ENCODE data around the gene TMEM209.
"Not testable (repeated sequence)": the region's sequence is repeated elsewhere in the genome, so short reads cannot be mapped to it uniquely, and the experiment has no call there.

TMEM209 gene

GRCh38 chr7:130232209-130232608 lies 27.0 kb upstream of the TMEM209 start:
- H3K4me1 ChIP-seq (ENCODE audit: control insufficient read depth, insufficient read depth, low read length) = peaks cover 9% of the 10 kb centered on the region
- H3K27ac ChIP-seq (ENCODE audit: insufficient read depth, low read depth, low read length, poor library complexity, severe bottlenecking) = no peak overlapping the region
- no peaks in the 10 kb centered on the region for H3K27me3 ChIP-seq (ENCODE audit: control insufficient read depth, insufficient read depth, low read length, poor library complexity, severe bottlenecking)
- no peaks in the 10 kb centered on the region for H3K36me3 ChIP-seq (ENCODE audit: control insufficient read depth, insufficient read depth, low read length)
- no peaks in the 10 kb centered on the region for H3K9me3 ChIP-seq (ENCODE audit: control insufficient read depth, low read length)
- H3K4me3 ChIP-seq (ENCODE audit: insufficient read depth, low read depth, low read length) = no peak overlapping the region
- WGBS, 2 experiments = 96 to 100% methylated on average over 2 of the region's 2 CpGs

GRCh38 chr7:130231792-130232191 lies 26.6 kb upstream of the TMEM209 start:
- H3K36me3 ChIP-seq (ENCODE audit: control insufficient read depth, insufficient read depth, low read length) = no peaks in the 10 kb centered on the region
- H3K27me3 ChIP-seq (ENCODE audit: control insufficient read depth, insufficient read depth, low read length, poor library complexity, severe bottlenecking) = no peaks in the 10 kb centered on the region
- 86 to 90% methylated on average over 6 of the region's 6 CpGs for WGBS, 2 experiments
- H3K4me3 ChIP-seq (ENCODE audit: insufficient read depth, low read depth, low read length) = no peak overlapping the region
- H3K4me1 ChIP-seq (ENCODE audit: control insufficient read depth, insufficient read depth, low read length) = peaks cover 9% of the 10 kb centered on the region
- no peaks in the 10 kb centered on the region for H3K9me3 ChIP-seq (ENCODE audit: control insufficient read depth, low read length)
- H3K27ac ChIP-seq (ENCODE audit: insufficient read depth, low read depth, low read length, poor library complexity, severe bottlenecking) = no peak overlapping the region

- not testable (repeated sequence) for H3K27me3 ChIP-seq (ENCODE audit: control insufficient read depth, insufficient read depth, low read length, poor library complexity, severe bottlenecking); H3K4me3 ChIP-seq (ENCODE audit: insufficient read depth, low read depth, low read length); H3K4me1 ChIP-seq (ENCODE audit: control insufficient read depth, insufficient read depth, low read length); H3K27ac ChIP-seq (ENCODE audit: insufficient read depth, low read depth, low read length, poor library complexity, severe bottlenecking); H3K36me3 ChIP-seq (ENCODE audit: control insufficient read depth, insufficient read depth, low read length); H3K9me3 ChIP-seq (ENCODE audit: control insufficient read depth, low read length)
- WGBS, 2 experiments = 98% methylated on average over 28 of the region's 28 CpGs
Observed at GRCh38 chr7:130229981-130230380, 24.8 kb upstream of the TMEM209 start.

GRCh38 chr7:130228840-130229502 lies 23.8 kb upstream of the TMEM209 start:
- Histone ChIP-seq H3K27me3 (ENCODE audit: control insufficient read depth, insufficient read depth, low read length, poor library complexity, severe bottlenecking) (no peaks in the 10 kb centered on the region), H3K9me3 (ENCODE audit: control insufficient read depth, low read length) (no peaks in the 10 kb centered on the region), H3K4me1 (ENCODE audit: control insufficient read depth, insufficient read depth, low read length) (peaks cover 9% of the 10 kb centered on the region), H3K27ac (ENCODE audit: insufficient read depth, low read depth, low read length, poor library complexity, severe bottlenecking) (no peak overlapping the region), H3K36me3 (ENCODE audit: control insufficient read depth, insufficient read depth, low read length) (no peaks in the 10 kb centered on the region), H3K4me3 (ENCODE audit: insufficient read depth, low read depth, low read length) (no peak overlapping the region)
- WGBS, 2 experiments = 73 to 83% methylated on average over 7 of the region's 7 CpGs

DNA sequence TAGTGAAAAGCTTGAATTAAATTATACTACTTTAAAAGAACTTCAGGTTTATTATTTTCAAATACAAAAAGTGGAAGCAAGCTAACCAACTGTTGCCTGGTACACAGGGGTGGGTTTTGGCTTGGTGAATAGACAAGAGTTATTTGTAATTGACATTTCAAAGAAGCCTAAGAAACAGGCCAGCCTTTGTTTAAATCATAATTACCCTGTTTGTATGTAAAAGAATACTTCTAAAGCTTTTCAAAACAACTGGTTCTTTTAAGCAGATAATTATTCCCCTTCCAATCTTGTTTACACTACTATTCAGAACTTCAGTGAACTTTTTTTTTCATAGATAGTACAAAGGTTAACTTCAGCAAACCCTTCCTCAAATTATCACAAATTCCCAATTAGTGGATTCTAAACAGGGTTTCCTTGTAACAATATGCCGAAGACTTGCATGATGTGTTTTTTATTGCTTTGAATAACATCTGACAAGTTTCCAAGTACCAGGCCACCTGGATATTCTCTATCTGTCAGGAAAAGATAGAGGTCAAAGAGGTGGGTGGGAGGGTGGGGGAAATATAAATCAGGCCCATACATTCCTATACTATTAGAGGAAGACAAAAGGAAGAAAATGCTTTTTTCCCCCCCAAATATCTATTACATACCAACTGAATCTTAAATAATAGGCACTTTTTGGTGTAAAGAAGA lies 22.8 kb upstream of the TMEM209 start:
- Histone ChIP-seq H3K27ac (ENCODE audit: insufficient read depth, low read depth, low read length, poor library complexity, severe bottlenecking) (no peak overlapping the region), H3K9me3 (ENCODE audit: control insufficient read depth, low read length) (no peaks in the 10 kb centered on the region), H3K36me3 (ENCODE audit: control insufficient read depth, insufficient read depth, low read length) (no peaks in the 10 kb centered on the region), H3K4me3 (ENCODE audit: insufficient read depth, low read depth, low read length) (no peak overlapping the region), H3K27me3 (ENCODE audit: control insufficient read depth, insufficient read depth, low read length, poor library complexity, severe bottlenecking) (no peaks in the 10 kb centered on the region), H3K4me1 (ENCODE audit: control insufficient read depth, insufficient read depth, low read length) (peaks cover 9% of the 10 kb centered on the region)
- WGBS, 2 experiments = 93 to 100% methylated on average over 1 of the region's 1 CpG

DNA sequence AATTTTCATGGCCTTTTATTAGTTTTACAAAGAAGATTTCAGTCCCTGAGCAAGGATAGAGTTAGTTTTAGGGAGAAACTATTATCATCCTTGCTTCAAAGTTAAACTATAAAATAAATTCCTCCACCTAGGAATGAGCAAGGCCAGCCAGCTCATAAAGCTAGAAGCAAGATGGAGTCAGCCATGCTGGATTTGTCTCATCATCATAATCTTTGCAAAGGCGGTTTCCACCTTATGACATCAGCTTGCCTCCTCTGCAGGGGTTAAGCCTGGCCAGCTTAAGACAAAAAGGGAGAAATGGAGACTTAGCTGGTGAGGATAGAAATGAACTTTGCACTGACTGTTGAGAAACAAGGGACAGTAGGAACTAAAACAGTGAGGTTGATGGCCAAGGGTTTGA lies 21.1 kb upstream of the TMEM209 start:
- H3K9me3 ChIP-seq (ENCODE audit: control insufficient read depth, low read length) = no peaks in the 10 kb centered on the region
- no peak overlapping the region for H3K27ac ChIP-seq (ENCODE audit: insufficient read depth, low read depth, low read length, poor library complexity, severe bottlenecking)
- no peaks in the 10 kb centered on the region for H3K36me3 ChIP-seq (ENCODE audit: control insufficient read depth, insufficient read depth, low read length)
- 97 to 100% methylated on average over 1 of the region's 1 CpG for WGBS, 2 experiments
- peaks cover 9% of the 10 kb centered on the region for H3K4me1 ChIP-seq (ENCODE audit: control insufficient read depth, insufficient read depth, low read length)
- H3K27me3 ChIP-seq (ENCODE audit: control insufficient read depth, insufficient read depth, low read length, poor library complexity, severe bottlenecking) = no peaks in the 10 kb centered on the region
- H3K4me3 ChIP-seq (ENCODE audit: insufficient read depth, low read depth, low read length) = no peak overlapping the region

DNA sequence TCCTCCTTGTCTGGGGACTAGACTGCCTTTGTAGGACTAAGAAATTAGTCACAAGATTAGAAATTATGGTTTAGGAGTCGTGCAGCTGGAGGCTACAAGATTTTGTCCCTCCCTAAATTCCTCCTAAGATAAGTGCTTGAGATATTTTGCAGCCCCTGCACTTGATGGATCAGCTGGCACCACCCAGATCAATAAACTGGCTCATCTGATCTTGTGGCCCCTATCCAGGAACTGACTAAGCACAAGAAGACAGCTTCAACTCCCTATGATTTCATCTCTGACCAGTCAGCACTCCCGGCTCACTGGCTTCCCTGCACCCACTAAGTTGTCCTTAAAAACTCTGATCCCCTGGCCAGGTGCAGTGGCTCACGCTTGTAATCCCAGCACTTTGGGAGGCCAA lies 19.7 kb upstream of the TMEM209 start:
- not testable (repeated sequence) for H3K9me3 ChIP-seq (ENCODE audit: control insufficient read depth, low read length); H3K27me3 ChIP-seq (ENCODE audit: control insufficient read depth, insufficient read depth, low read length, poor library complexity, severe bottlenecking); H3K36me3 ChIP-seq (ENCODE audit: control insufficient read depth, insufficient read depth, low read length); H3K4me1 ChIP-seq (ENCODE audit: control insufficient read depth, insufficient read depth, low read length); H3K27ac ChIP-seq (ENCODE audit: insufficient read depth, low read depth, low read length, poor library complexity, severe bottlenecking); H3K4me3 ChIP-seq (ENCODE audit: insufficient read depth, low read depth, low read length)
- 84 to 91% methylated on average over 3 of the region's 3 CpGs for WGBS, 2 experiments

DNA sequence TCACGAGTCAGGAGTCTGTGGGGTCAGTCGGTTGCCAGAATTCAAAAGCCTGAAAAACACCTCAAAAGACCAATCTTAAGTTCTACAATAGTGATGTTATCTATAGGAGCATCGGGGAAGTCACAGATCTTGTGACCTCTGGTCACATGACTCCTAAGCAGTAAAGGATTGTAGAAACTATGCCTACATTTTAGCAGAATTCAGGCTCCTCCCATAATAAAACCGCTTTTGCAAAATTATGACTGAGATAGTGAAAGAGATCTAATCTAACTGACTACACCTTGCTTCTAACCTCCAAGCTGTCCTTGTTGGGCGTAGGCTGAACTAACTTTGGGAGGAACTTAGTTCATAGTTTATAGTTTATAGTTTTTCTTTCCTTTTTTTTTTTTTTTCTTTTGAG lies 19.0 kb upstream of the TMEM209 start:
- Histone ChIP-seq H3K27ac (ENCODE audit: insufficient read depth, low read depth, low read length, poor library complexity, severe bottlenecking) (no peak overlapping the region), H3K9me3 (ENCODE audit: control insufficient read depth, low read length) (no peaks in the 10 kb centered on the region), H3K4me1 (ENCODE audit: control insufficient read depth, insufficient read depth, low read length) (peaks cover 5% of the 10 kb centered on the region), H3K36me3 (ENCODE audit: control insufficient read depth, insufficient read depth, low read length) (no peaks in the 10 kb centered on the region), H3K4me3 (ENCODE audit: insufficient read depth, low read depth, low read length) (no peak overlapping the region), H3K27me3 (ENCODE audit: control insufficient read depth, insufficient read depth, low read length, poor library complexity, severe bottlenecking) (no peaks in the 10 kb centered on the region)
- 97% methylated on average over 4 to 5 of the region's 5 CpGs for WGBS, 2 experiments

- Histone ChIP-seq H3K9me3 (ENCODE audit: control insufficient read depth, low read length) (no peaks in the 10 kb centered on the region), H3K4me3 (ENCODE audit: insufficient read depth, low read depth, low read length) (no peak overlapping the region), H3K27ac (ENCODE audit: insufficient read depth, low read depth, low read length, poor library complexity, severe bottlenecking) (no peak overlapping the region), H3K36me3 (ENCODE audit: control insufficient read depth, insufficient read depth, low read length) (no peaks in the 10 kb centered on the region), H3K27me3 (ENCODE audit: control insufficient read depth, insufficient read depth, low read length, poor library complexity, severe bottlenecking) (no peaks in the 10 kb centered on the region), H3K4me1 (ENCODE audit: control insufficient read depth, insufficient read depth, low read length) (peaks cover 3% of the 10 kb centered on the region)
- WGBS, 2 experiments = 89 to 100% methylated on average over 1 of the region's 1 CpG
Observed at GRCh38 chr7:130223646-130224045, 18.4 kb upstream of the TMEM209 start.

DNA sequence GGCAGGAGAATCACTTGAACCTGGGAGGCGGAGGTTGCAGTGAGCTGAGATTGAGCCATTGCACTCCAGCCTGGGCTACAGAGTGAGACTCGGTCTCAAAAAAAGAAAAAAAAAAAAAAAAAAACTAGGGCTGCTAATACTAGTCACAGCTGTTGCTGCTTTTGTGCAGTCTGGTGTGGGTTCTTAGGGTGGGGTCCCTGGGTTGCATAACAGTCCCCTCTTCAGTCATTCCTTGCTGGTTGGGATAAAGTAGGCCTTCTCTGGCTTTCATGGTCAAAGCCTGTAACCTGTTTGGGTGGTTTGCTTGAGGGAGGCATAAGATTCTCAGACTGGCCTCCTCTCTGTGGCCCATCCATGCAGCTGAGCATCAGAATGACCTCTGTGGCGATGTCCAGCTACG lies 16.5 kb upstream of the TMEM209 start:
- Histone ChIP-seq H3K27me3 (ENCODE audit: control insufficient read depth, insufficient read depth, low read length, poor library complexity, severe bottlenecking) (no peaks in the 10 kb centered on the region), H3K4me3 (ENCODE audit: insufficient read depth, low read depth, low read length) (no peak overlapping the region), H3K9me3 (ENCODE audit: control insufficient read depth, low read length) (no peaks in the 10 kb centered on the region), H3K27ac (ENCODE audit: insufficient read depth, low read depth, low read length, poor library complexity, severe bottlenecking) (no peak overlapping the region), H3K4me1 (ENCODE audit: control insufficient read depth, insufficient read depth, low read length) (no peaks in the 10 kb centered on the region), H3K36me3 (ENCODE audit: control insufficient read depth, insufficient read depth, low read length) (no peaks in the 10 kb centered on the region)
- 93 to 96% methylated on average over 4 of the region's 4 CpGs for WGBS, 2 experiments

Data from ectodermal cell (in vitro differentiated cells).